ENCODE results near the gene STX8.

STX8 gene

DNA sequence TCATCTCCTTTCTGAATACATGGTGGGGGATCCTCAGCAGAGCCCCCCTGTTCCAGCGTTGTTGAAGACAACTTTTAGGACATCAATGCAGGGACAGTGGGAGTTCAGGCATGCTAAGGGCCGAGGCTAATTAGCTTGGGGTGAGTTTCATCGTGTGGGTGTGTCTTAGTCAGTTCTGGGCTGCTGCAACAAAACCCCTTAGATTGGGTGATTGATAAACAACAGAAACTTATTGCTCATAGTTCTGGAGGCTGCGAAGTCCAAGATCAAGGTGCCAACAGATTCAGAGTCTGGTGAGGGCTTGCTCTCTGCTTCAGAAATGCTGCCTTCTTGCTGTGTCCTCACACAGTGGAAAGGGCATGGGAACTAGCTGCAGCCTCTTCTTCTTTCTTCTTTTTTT lies 340.3 kb downstream of the STX8 start:
- no peak overlapping the region for H3K4me3 ChIP-seq (ENCODE audit: low read length)
- TF ChIP-seq, protein P1, sequence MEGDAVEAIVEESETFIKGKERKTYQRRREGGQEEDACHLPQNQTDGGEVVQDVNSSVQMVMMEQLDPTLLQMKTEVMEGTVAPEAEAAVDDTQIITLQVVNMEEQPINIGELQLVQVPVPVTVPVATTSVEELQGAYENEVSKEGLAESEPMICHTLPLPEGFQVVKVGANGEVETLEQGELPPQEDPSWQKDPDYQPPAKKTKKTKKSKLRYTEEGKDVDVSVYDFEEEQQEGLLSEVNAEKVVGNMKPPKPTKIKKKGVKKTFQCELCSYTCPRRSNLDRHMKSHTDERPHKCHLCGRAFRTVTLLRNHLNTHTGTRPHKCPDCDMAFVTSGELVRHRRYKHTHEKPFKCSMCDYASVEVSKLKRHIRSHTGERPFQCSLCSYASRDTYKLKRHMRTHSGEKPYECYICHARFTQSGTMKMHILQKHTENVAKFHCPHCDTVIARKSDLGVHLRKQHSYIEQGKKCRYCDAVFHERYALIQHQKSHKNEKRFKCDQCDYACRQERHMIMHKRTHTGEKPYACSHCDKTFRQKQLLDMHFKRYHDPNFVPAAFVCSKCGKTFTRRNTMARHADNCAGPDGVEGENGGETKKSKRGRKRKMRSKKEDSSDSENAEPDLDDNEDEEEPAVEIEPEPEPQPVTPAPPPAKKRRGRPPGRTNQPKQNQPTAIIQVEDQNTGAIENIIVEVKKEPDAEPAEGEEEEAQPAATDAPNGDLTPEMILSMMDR (conservative IDR thresholded peaks at IDR 0.05; ENCODE audit: low read depth, low read length): no peak
- no peak for DNase-seq (ENCODE audit: low read depth)

DNA sequence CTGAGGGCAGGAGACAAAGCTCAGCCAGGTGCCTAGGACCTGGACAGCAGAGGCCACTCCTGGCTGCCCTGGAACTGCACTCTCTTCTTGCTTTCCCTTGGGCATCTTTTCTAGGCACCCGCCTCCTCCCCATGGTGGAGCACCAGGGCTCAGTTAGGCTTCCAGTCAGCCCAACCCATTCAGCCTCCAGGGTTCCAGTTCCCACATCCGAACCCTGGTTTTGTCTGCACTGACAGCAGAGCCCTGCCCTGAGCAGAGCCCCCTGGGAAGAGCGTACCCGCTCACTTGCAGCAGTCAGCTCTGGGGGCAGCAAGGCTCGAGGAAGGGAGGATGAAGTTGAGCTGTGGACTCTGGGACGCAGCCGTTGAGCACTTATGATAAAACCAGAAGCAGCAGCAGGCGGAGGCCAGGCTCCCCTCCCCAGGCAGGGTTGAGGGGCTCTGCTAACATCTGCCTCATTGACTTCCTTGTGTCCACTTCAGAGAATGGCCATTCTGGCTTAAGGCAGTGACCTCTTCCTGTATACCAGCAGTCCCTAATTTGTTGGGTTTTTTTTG lies 341.2 kb downstream of the STX8 start:
- H3K4me3 ChIP-seq (ENCODE audit: low read length): no peak overlapping the region
- no peak for DNase-seq (ENCODE audit: low read depth)
- TF ChIP-seq, protein P1 (conservative IDR thresholded peaks at IDR 0.05; ENCODE audit: low read depth, low read length): no peak

DNA sequence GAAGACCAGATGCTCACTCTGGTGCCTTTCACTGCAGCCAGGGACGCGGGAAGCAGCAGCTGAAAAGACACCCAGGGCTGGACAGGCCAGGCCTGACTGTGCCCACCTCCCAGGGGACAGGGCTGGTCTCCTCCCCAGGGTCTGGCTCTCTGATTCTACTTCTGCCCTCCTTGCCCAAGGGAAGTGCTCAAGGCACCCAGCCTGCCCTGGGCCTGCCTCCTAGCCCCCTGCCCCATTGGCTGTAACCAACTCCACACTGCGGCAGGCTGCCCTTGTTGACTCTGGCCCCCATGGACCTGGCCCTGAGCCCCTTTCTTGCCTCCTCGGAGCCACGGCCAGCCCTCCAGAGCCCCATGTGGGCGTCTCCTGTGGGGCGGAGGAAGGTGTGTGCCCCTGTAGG lies 341.9 kb downstream of the STX8 start:
- H3K4me3 ChIP-seq (ENCODE audit: low read length): no peak overlapping the region
- TF ChIP-seq, protein P1 (conservative IDR thresholded peaks at IDR 0.05; ENCODE audit: low read depth, low read length): no peak
- no peak for DNase-seq (ENCODE audit: low read depth)

DNA sequence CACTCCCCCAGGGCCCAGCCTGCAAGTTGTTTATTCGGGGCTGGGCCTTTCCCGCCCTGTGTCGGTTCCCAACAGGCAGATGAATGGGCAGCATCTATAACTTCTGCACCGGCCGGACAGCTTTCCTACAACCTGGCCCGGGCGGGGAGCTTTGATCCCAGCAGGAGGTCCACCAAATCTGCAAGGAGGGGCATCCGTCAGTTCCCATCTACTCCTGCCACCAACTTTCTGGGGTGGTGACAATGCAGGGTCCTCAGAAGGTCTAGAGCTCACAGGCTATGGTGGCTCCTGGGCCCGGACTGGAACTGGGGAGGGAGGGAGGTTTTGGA lies 342.4 kb downstream of the STX8 start:
- TF ChIP-seq, protein P1 (conservative IDR thresholded peaks at IDR 0.05; ENCODE audit: low read depth, low read length): no peak
- no peak overlapping the region for H3K4me3 ChIP-seq (ENCODE audit: low read length)
- no peak for DNase-seq (ENCODE audit: low read depth)

DNA sequence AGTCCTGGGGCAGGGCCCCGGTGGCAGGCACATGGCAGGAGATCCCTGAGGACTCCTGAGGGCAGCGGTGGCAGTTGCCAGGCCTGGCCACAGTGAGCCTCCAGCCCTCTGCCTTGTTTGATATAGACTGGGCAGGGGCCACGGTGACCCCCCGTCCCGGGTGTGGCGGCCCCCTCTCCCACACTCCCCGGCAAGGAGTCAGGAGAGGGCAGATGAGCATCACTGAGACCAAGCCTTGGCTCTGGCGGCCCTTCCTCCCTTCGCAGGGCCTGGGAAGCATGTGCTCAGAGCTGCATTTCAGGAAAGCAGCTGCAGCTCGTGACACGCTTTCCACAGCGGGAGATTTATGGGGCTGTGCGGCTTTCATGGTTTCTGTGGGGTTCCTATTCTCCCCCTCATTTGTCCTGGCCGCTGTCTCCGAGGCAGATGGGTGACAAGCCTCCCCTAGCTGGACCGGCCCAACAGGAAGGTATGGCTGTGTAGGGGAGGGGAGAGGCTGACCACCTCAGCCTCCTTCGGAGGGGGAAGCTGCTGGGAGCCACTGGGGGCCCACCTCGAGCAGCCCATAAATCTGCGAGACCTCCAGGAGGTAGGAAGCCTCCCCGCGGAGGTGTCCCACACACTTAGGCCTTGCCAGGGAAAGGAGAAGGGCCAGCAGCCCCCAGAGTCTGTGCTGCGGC lies 342.9 kb downstream of the STX8 start:
- no peak overlapping the region for H3K4me3 ChIP-seq (ENCODE audit: low read length)
- TF ChIP-seq, protein P1 (conservative IDR thresholded peaks at IDR 0.05; ENCODE audit: low read depth, low read length): no peak
- DNase-seq (ENCODE audit: low read depth): no peak

DNA sequence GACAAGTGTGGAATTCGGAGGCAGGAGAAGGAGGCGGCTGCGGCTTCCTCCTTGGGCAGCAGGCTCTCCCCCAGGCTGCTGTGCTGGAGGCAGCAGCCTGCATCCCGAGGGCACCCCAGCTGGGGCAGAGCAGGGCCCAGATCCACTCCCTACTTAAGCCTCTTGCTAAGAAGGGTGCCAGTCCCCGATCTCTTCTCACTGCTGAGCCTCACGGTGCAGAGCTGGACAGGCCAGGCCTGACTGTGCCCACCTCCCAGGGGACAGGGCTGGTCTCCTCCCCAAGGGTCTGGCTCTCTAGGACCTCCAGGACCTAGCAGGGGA lies 343.5 kb downstream of the STX8 start:
- TF ChIP-seq, protein P1 (conservative IDR thresholded peaks at IDR 0.05; ENCODE audit: low read depth, low read length): no peak
- no peak overlapping the region for H3K4me3 ChIP-seq (ENCODE audit: low read length)
- DNase-seq (ENCODE audit: low read depth): no peak

DNA sequence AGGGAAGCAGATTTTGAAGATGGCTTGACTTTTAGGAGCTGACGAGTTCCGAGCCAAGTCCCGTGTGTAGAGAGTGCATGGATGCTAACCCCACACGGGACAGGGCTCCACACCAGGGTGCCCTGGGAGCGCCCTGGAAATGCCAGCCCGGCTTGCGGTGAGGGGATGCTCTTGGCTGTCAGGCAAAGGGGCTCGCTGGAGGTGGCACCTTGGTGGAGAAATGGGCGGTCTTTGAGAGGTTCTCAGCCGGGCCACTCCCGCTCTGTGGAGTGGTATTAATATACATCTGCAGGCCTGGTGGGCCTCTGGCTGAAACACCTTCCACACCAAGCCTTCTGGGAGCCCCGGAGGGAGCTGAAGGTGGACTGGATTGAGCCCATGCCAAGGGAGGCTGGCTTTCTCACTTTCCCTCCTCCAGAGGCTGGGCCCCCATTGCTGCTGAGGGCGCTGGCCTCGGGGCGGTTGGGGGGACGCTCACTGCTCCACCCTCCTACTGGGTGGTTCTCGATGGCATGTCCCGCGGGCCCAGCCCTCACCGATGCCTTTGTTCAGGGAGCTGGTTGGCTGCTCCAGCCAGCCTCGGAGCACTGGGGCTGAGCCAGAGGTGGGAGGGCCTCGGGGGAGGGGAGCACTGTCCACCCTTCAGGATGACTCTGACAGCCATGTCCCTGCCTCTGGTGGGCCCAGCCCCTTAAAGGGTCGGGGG lies 344.0 kb downstream of the STX8 start:
- H3K4me3 ChIP-seq (ENCODE audit: low read length): no peak overlapping the region
- DNase-seq (ENCODE audit: low read depth): no peak
- TF ChIP-seq, protein P1 (conservative IDR thresholded peaks at IDR 0.05; ENCODE audit: low read depth, low read length): no peak
